ENCODE measurements around the gene BCAM. TPM values are rescaled to one million over a fixed set of nuclear protein-coding genes. Genes with fewer than 3 reads are reported as not detected.

The BCAM gene
- total and polyA plus RNA-seq, 2 experiments from 2014 or later: 34.7 to 77.1 TPM

DNA sequence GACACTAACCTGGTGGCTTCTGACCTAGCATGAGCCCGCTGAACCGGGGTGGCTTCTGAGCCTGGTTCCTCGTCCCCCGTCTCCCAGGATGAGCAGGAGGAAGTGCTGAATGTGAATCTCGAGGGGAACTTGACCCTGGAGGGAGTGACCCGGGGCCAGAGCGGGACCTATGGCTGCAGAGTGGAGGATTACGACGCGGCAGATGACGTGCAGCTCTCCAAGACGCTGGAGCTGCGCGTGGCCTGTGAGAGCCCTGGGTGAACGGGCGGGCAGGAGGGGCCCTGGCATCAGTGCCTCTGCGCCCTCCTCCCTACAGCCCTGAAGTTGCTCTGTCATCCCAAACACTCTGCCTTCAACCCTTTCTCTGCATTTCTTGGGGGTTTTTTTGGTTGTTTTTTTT lies 5.6 kb downstream of the BCAM start:
- Histone ChIP-seq H3K27me3 (no peaks in the 10 kb centered on the region), H3K27ac (no peak overlapping the region), H3K9me2 (replicated peaks; ENCODE audit: insufficient read depth) (no peaks in the 10 kb centered on the region), H3K36me3 (replicated peaks; ENCODE audit: insufficient read depth, low read depth) (no peaks in the 10 kb centered on the region), H2AFZ (no peak overlapping the region), H3K4me2 (no peak overlapping the region), H3K4me3 (no peak overlapping the region), H3K4me1 (ENCODE audit: insufficient read depth) (peaks cover 21% of the 10 kb centered on the region), H3K9me3 (ENCODE audit: low read depth) (no peaks in the 10 kb centered on the region), H3K79me2 (peaks cover under 1% of the 10 kb centered on the region), H4K20me1 (ENCODE audit: insufficient read depth, poor library complexity, severe bottlenecking) (no peaks in the 10 kb centered on the region)
- TF ChIP-seq, protein P1, sequence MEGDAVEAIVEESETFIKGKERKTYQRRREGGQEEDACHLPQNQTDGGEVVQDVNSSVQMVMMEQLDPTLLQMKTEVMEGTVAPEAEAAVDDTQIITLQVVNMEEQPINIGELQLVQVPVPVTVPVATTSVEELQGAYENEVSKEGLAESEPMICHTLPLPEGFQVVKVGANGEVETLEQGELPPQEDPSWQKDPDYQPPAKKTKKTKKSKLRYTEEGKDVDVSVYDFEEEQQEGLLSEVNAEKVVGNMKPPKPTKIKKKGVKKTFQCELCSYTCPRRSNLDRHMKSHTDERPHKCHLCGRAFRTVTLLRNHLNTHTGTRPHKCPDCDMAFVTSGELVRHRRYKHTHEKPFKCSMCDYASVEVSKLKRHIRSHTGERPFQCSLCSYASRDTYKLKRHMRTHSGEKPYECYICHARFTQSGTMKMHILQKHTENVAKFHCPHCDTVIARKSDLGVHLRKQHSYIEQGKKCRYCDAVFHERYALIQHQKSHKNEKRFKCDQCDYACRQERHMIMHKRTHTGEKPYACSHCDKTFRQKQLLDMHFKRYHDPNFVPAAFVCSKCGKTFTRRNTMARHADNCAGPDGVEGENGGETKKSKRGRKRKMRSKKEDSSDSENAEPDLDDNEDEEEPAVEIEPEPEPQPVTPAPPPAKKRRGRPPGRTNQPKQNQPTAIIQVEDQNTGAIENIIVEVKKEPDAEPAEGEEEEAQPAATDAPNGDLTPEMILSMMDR (IDR thresholded peaks at IDR 0.05; ENCODE audit: poor library complexity): no peak
- no peak for TF ChIP-seq EZH2 (IDR thresholded peaks at IDR 0.05; ENCODE audit: borderline replicate concordance)
- TF ChIP-seq EZH2phosphoT487 (IDR thresholded peaks at IDR 0.05; ENCODE audit: low read depth, severe bottlenecking, unreplicated experiment): no peak
- DNase-seq (ENCODE audit: low spot score): no peak
- WGBS (ENCODE audit: low lambda C conversion rate, missing lambda C conversion rate): 96% methylated on average over 17 of the region's 17 CpGs

DNA sequence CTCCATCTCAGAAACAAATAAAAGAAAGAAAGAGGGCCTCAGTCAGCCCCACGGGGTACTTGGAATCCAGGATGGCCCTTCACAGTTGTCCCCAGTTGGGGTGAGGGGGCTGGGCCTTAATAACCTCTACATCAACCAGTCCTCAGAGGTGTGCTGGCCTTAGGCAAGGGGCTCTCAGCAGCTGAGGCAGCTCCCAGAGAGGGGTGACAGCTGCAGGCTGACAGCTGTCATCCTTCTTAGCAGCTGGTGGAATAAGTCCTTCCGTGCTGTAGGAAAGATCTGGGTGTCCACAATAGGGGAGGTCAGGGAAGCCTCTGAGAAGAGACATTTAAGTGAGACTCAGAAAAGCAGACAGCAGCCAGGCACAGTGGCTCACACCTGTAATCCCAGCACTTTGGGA lies 7.4 kb downstream of the BCAM start:
- Histone ChIP-seq H3K4me2 (no peak overlapping the region), H3K79me2 (no peaks in the 10 kb centered on the region), H3K9me3 (ENCODE audit: low read depth) (no peaks in the 10 kb centered on the region), H3K27me3 (no peaks in the 10 kb centered on the region), H3K27ac (no peak overlapping the region), H3K9me2 (replicated peaks; ENCODE audit: insufficient read depth) (no peaks in the 10 kb centered on the region), H2AFZ (no peak overlapping the region), H3K36me3 (replicated peaks; ENCODE audit: insufficient read depth, low read depth) (no peaks in the 10 kb centered on the region), H4K20me1 (ENCODE audit: insufficient read depth, poor library complexity, severe bottlenecking) (no peaks in the 10 kb centered on the region), H3K4me3 (no peak overlapping the region), H3K4me1 (ENCODE audit: insufficient read depth) (peaks cover 9% of the 10 kb centered on the region)
- TF ChIP-seq, protein P1 (IDR thresholded peaks at IDR 0.05; ENCODE audit: poor library complexity): no peak
- TF ChIP-seq EZH2 (IDR thresholded peaks at IDR 0.05; ENCODE audit: borderline replicate concordance) (no peak), EZH2phosphoT487 (IDR thresholded peaks at IDR 0.05; ENCODE audit: low read depth, severe bottlenecking, unreplicated experiment) (no peak)
- WGBS (ENCODE audit: low lambda C conversion rate, missing lambda C conversion rate): 94% methylated on average over 2 of the region's 2 CpGs
- DNase-seq (ENCODE audit: low spot score): no peak

DNA sequence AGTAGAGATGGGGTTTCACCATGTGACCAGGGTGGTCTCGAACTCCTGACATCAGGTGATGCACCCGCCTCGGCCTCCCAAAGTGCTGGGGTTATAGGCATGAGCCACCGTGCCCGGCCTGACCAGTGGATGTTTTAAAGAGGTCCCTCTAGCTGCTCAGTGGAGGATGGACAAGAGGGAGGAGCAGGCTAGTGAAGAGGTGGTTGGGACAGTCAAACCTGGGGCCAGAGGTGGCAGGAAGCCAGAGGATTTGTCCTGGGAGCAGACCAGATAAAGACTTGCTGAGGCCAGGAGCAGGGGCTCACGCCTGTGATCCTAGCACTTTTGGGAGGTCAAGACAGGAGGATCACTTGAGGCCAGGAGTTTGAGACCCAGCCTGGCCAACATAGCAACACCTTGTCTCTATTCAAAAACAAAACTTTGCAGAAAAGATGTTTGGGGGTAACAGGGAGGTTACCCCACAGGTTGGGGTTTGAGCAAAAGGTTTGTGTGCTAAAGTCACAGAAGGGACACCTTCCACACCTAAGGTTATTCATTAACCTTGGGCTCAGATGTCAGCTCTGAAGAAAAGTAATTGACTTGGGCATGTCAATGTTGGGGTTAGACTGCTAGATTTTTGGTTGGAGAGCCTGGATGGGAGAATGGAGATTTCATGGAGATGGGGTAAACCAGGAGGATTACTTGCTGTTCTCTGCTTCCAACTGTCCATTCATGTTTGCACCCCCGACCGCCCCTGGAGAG lies 9.0 kb downstream of the BCAM start:
- Histone ChIP-seq H3K27me3 (no peaks in the 10 kb centered on the region), H4K20me1 (ENCODE audit: insufficient read depth, poor library complexity, severe bottlenecking) (no peaks in the 10 kb centered on the region), H3K4me1 (ENCODE audit: insufficient read depth) (peaks cover 4% of the 10 kb centered on the region), H3K4me2 (no peak overlapping the region), H3K4me3 (no peak overlapping the region), H3K27ac (no peak overlapping the region), H3K79me2 (no peaks in the 10 kb centered on the region), H3K9me3 (ENCODE audit: low read depth) (no peaks in the 10 kb centered on the region), H3K36me3 (replicated peaks; ENCODE audit: insufficient read depth, low read depth) (no peaks in the 10 kb centered on the region), H2AFZ (no peak overlapping the region), H3K9me2 (replicated peaks; ENCODE audit: insufficient read depth) (no peaks in the 10 kb centered on the region)
- no peak for DNase-seq (ENCODE audit: low spot score)
- WGBS (ENCODE audit: low lambda C conversion rate, missing lambda C conversion rate): 87% methylated on average over 8 of the region's 8 CpGs
- TF ChIP-seq EZH2phosphoT487 (IDR thresholded peaks at IDR 0.05; ENCODE audit: low read depth, severe bottlenecking, unreplicated experiment): no peak
- TF ChIP-seq, protein P1 (IDR thresholded peaks at IDR 0.05; ENCODE audit: poor library complexity): no peak
- TF ChIP-seq EZH2 (IDR thresholded peaks at IDR 0.05; ENCODE audit: borderline replicate concordance): no peak

Data from hepatocyte (in vitro differentiated cells).